Gastrocnemius medialis (tissue), 4 donors: ENCODE data around the gene NDNF.

Experiments used
- POLR2A ChIP-seq, 2 donors: fragments of 450-650 bp; IDR thresholded peaks; one replicate each; pipeline ENCODE4 v1.6.1; 2017; ENCODE audit warnings: antibody characterized with exemption in 2 of 2, mild to moderate bottlenecking in 2 of 2, moderate library complexity in 2 of 2
- TF ChIP-seq, protein P1 (sequence below), 5 experiments: fragments of 450-650 bp in 3 of 5; fragments of 200-600 bp in 2 of 5; sonication (generic) in 2 of 5; IDR thresholded peaks in 4 of 5; conservative IDR thresholded peaks in 1 of 5; 1 replicate in 4 of 5; 2 replicates in 1 of 5; pipeline ENCODE4 v1.5.1; 2016 to 2019; ENCODE audit warnings: antibody characterized with exemption in 5 of 5, mild to moderate bottlenecking in 3 of 5, moderate library complexity in 3 of 5

DNA sequence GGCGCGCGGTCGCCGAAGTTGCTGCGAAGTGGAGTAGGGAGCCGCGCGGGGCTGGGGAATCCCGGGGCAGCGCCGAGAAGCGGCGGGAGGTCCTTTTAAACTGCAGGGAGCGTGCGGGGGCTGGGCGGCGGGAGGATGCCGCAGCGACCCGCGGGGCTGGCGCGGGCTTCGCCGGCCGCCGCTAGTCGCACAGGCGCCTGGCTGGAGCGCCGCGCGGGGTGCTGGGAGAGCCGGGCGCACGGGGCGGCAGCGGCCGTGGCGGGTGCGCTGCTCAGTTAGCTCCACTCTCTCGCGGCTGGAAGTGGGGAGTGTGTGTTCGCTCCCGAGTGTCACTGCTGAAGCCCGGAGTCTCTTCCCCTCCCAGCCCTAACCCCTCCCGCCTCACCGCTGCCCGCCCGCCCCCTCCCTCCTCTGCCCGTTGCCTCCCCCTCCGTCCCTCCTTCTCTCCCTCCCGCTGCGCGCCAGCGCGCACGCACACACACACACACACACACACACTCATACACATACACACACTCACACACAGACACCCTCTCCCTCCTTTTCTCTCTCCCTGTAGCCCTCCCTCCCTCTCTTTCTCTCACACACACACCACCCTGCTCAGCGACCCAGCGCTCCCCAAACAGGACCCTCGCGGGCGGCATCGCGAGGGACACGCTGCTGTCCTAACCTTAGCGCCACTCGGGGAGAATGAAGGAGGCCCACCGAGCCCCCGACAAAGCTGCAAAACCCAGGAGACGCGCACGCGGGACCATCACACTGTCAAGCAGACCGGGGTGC lies at the start of gene NDNF:
- TF ChIP-seq, protein P1, sequence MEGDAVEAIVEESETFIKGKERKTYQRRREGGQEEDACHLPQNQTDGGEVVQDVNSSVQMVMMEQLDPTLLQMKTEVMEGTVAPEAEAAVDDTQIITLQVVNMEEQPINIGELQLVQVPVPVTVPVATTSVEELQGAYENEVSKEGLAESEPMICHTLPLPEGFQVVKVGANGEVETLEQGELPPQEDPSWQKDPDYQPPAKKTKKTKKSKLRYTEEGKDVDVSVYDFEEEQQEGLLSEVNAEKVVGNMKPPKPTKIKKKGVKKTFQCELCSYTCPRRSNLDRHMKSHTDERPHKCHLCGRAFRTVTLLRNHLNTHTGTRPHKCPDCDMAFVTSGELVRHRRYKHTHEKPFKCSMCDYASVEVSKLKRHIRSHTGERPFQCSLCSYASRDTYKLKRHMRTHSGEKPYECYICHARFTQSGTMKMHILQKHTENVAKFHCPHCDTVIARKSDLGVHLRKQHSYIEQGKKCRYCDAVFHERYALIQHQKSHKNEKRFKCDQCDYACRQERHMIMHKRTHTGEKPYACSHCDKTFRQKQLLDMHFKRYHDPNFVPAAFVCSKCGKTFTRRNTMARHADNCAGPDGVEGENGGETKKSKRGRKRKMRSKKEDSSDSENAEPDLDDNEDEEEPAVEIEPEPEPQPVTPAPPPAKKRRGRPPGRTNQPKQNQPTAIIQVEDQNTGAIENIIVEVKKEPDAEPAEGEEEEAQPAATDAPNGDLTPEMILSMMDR (IDR thresholded peaks at IDR 0.05 in 4 of 5, conservative IDR thresholded peaks at IDR 0.05 in 1 of 5): no peak
- TF ChIP-seq POLR2A (IDR thresholded peaks at IDR 0.05): peak in 1 of 2 donors; percentile 34
